GM21423 (cell line): ENCODE results near the gene FAM81B.

Source experiments
- ATAC-seq: cut with Tn5 transposase; IDR thresholded peaks from one replicate; pipeline ENCODE4 v1.9.1; 2021; ENCODE audit warnings: mild to moderate bottlenecking, moderate library complexity; ENCODE audit not compliant: unreplicated experiment

Gene FAM81B

GRCh38 chr5:95398989-95399388, 7.8 kb downstream of the FAM81B start:
- no peak for ATAC-seq

GRCh38 chr5:95401626-95402025, 10.5 kb downstream of the FAM81B start:
- no peak for ATAC-seq

- no peak for ATAC-seq
These were observed 12.8 kb downstream of the FAM81B start for GRCh38 chr5:95403996-95404395.

DNA sequence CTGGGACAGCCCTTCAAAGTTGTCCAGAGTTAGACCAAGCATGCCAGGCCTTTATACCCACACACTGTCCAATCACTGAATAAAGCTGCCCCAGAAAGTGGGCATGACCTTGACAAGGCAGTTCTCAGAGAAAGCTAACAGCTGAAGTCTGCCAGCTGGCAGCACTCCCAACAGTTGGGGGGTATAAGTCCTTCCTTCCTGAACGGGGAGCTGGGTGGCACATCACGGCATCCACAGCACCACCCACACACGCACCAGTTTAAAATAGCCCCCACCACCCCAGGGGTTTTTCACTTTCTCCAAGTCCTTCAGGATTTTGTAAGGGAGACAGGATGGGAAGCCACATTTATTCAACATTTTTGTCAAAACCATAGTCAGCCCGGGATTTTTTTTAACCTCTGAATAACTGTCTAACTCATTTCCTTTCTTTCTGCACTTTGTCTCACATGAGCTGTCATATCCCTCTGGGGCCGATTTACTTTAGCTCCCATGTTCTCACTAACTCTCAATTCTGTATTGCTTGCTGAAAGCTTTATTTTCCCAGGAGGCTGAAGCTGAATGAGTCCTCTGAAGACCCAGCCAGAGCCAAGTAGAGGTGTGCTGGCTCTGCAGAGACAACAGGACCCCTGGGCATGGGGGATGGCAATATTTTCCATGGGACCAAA, 15.4 kb downstream of the FAM81B start:
- no peak for ATAC-seq

DNA sequence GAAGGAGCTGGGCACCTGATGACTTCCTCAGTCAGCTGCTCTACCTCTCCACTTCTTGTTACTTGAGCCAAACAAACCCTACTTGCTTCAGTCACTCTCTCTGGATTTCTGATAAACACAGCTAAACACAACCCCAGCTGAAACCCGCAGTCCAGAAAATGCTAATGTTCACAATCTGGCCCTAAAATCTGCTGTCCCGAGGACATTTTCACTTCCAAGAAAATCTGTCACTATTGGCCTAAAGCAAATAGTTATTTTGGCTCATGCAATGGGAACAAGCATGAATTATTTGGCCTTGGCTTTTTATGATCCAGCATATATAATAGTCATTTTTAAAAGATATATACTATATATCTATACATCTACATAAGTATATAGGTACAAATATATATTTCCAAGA, 19.1 kb downstream of the FAM81B start:
- no peak for ATAC-seq

DNA sequence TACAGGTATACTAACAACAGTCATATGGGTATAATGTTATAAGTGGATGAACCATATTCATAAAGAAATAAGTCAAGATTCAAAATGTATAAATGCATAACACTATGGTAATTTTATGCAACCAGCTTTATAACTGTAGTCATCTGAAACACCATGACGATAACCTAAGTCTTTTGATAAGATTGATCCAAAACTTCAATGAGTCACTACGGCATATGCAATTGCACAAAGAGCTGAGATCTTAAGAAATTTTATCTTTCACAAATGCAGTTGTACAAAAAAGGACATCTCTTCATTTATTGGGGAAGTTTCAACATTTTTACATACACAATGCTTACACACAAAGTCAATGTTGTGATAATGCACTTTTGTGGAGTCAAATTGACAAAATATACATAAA, 20.3 kb downstream of the FAM81B start:
- ATAC-seq = no peak

GRCh38 chr5:95414451-95414850, 23.3 kb downstream of the FAM81B start:
- ATAC-seq = no peak

GRCh38 chr5:95417971-95418370, 26.8 kb downstream of the FAM81B start:
- ATAC-seq = no peak

DNA sequence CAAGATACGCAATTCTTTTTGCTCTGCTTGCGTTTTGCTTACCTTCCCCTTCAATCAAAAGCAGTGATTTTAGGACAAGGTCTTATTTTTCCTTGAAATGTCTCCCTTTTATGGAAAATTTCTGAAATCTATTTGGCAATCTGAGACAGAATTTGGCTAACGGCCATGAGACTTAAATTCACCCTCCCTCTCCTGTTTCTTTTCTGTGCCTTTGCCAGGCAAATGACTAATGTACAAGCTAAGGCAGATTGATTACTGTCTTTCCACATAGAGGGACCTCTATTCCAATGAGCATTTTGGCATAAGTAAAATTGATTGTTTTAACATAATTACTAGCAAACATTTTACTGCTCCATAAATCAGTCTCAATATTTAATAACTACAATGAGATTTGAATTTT, 31.7 kb downstream of the FAM81B start:
- ATAC-seq = no peak

GRCh38 chr5:95424016-95424415, 32.9 kb downstream of the FAM81B start:
- ATAC-seq = no peak

DNA sequence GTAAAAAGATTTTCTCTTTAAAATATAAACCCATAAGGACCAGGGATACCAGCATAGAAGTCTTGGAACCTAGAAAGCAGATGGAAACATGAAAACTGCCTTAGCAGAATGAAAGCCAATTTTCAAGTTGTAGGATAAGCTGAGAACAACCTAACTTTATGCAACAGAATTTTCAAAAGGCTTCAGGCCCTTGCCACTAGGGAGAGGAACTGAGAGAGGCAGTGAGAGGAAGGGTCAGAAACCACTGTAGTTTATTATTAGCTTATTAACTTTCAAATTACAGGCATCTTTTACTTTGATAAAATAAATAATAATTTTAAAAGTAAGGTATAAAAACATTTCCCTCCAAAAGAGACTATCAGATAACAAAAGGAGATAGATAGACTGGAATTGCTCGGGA, 33.4 kb downstream of the FAM81B start:
- ATAC-seq = peak; percentile 63

GRCh38 chr5:95426227-95426626, 35.1 kb downstream of the FAM81B start:
- no peak for ATAC-seq

DNA sequence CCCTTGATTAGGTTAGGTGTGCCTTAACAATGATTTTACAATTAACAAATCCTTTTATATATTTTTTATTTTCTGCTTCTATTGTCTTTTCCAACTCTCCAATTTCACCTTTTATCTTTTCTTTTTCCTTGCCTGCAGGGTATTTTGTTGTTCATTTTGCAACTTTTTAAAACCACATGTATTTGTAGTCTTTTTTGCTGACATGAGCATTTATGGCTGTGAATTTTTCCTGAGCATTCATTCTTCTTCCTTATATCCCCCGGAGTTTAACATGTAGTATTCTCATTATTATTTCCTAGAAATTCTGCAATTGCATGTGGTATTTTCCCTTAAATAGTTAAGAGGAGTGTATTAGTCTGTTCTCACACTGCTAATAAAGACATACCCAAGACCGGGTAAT, 41.6 kb downstream of the FAM81B start:
- ATAC-seq = no peak

- no peak for ATAC-seq
These were observed 48.8 kb downstream of the FAM81B start for GRCh38 chr5:95439801-95440493.

GRCh38 chr5:95440825-95441224, 49.7 kb downstream of the FAM81B start:
- ATAC-seq = no peak

GRCh38 chr5:95441636-95442035, 50.5 kb downstream of the FAM81B start:
- ATAC-seq = no peak

- ATAC-seq = no peak
These were observed 54.3 kb downstream of the FAM81B start for GRCh38 chr5:95445442-95445841.

DNA sequence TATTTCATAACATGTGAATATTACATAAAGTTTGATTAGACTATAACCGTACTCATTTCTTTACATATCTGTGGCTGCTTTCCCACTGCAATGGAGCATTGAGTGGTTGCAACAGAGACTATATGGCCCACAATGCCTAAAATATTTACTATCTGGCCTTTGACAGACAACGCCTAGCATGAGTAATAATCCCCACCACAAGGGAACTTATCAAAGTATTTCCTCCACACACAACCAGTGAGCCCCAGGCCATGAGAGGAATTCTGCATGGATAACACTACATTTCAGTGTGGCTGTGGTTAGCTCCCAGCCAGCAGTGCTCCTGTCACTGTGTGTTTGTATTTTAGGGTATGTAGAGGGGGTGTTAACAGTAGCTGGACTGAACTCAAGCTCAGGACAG, 54.8 kb downstream of the FAM81B start:
- no peak for ATAC-seq

- ATAC-seq = no peak
These were observed 55.5 kb downstream of the FAM81B start for GRCh38 chr5:95446560-95447221.

DNA sequence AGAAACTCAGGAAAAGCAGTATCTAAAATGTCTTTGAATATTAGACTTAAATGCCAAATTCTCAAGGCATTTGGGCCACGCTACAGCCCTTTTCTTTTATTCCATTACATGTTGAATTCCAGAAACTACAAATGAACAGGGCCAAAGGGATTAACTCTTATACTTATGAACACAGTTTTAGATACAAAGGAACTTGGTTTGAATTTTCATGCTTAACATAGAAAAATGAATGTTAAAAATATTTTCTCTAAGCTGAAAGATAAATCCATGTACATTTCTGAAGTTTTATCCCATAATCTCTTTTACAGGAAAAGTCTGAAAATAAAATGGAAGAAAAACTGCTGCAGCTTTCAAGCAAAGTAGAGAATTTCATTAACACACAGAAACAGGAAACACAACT, 56.8 kb downstream of the FAM81B start:
- ATAC-seq = no peak

DNA sequence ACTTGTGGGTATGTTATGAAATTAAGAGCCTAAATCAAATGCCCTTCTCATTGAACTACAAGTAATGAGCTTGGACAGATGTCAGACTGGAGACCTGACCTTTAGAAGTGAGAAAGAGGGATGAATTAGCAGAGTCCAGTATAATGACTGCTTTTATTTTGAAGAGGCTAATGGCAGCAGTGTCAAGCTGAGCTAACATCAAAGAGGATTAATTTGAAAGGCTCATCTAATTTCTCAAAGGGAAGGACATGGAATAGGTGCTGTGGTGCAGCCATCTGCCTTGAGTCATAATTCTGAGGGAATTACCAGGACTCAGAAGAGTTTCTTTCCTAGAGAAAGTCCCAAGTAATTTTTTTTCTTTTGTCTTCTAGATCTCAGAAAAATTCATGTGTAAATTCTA, 57.6 kb downstream of the FAM81B start:
- no peak for ATAC-seq

DNA sequence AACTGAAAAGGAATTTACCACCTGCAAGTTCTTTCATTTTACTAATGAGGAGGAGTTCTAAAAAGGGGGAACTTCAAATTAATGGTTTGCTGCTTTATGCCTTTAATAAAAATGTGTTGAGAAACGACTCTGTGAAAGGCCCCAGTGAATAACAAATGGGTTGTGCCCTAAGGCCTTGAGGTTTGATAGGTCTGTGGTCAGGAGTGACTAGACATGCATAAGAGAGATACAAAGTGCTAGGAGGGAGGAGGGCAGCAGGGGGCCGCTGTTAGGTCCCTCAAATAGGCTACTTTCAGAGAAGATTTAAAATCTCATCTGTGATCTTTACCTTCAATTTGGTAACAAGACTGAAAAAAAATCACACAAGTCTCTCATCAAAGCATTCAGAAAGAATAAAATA, 58.3 kb downstream of the FAM81B start:
- ATAC-seq = no peak
